GM23338 (cell line): ENCODE measurements around the gene BCL2. TPM values are rescaled to one million over a fixed set of nuclear protein-coding genes. Genes with fewer than 3 reads are reported as not detected.

Source experiments
- ETS1 ChIP-seq: IDR thresholded peaks from 2 replicates; pipeline ENCODE4 v1.6.1; 2016; ENCODE audit warnings: antibody characterized with exemption
- NANOG ChIP-seq: IDR thresholded peaks from 2 replicates; pipeline ENCODE4 v1.6.1; 2016; ENCODE audit warnings: antibody characterized with exemption, borderline replicate concordance
- STAT1 ChIP-seq: IDR thresholded peaks from one replicate; pipeline ENCODE4 v1.6.1; 2016; ENCODE audit warnings: antibody characterized with exemption; ENCODE audit not compliant: unreplicated experiment
- ZNF114 ChIP-seq: fragments of 250-450 bp; sonication (Bioruptor Pico); IDR thresholded peaks from 2 replicates; pipeline ENCODE4 v1.5.0; 2020; ENCODE audit warnings: mild to moderate bottlenecking, moderate library complexity
- ZNF462 ChIP-seq: fragments of 250-450 bp; sonication (Bioruptor Pico); IDR thresholded peaks from 2 replicates; pipeline ENCODE4 v1.5.0; 2020; ENCODE audit warnings: mild to moderate bottlenecking, moderate library complexity
- polyA plus RNA-seq: library from polyadenylated mRNA; unstranded; fragments of >200 nt; fragmentation: Nextera tagmentation; extraction: Ambion mirVana; gene quantifications from 2 replicates; pipeline ENCODE4 v1.2.1, GENCODE V29; 2016
- total RNA-seq: library from RNA; depleted of rRNA; stranded (reverse); fragments of >200 nt; shearing (Covaris generic); gene quantifications from 2 replicates; pipeline ENCODE4 v1.2.3, GENCODE V29; 2014
- TF ChIP-seq, protein P1 (sequence below): IDR thresholded peaks from one replicate; pipeline ENCODE4 v1.6.1; 2018; ENCODE audit warnings: antibody characterized with exemption; ENCODE audit not compliant: unreplicated experiment

BCL2 gene
- total and polyA plus RNA-seq, 2 experiments from 2014 or later: 1.2 to 4.0 TPM

- no peak for TF ChIP-seq ZNF462
- TF ChIP-seq, protein P1, sequence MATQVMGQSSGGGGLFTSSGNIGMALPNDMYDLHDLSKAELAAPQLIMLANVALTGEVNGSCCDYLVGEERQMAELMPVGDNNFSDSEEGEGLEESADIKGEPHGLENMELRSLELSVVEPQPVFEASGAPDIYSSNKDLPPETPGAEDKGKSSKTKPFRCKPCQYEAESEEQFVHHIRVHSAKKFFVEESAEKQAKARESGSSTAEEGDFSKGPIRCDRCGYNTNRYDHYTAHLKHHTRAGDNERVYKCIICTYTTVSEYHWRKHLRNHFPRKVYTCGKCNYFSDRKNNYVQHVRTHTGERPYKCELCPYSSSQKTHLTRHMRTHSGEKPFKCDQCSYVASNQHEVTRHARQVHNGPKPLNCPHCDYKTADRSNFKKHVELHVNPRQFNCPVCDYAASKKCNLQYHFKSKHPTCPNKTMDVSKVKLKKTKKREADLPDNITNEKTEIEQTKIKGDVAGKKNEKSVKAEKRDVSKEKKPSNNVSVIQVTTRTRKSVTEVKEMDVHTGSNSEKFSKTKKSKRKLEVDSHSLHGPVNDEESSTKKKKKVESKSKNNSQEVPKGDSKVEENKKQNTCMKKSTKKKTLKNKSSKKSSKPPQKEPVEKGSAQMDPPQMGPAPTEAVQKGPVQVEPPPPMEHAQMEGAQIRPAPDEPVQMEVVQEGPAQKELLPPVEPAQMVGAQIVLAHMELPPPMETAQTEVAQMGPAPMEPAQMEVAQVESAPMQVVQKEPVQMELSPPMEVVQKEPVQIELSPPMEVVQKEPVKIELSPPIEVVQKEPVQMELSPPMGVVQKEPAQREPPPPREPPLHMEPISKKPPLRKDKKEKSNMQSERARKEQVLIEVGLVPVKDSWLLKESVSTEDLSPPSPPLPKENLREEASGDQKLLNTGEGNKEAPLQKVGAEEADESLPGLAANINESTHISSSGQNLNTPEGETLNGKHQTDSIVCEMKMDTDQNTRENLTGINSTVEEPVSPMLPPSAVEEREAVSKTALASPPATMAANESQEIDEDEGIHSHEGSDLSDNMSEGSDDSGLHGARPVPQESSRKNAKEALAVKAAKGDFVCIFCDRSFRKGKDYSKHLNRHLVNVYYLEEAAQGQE: no peak
- no peak for TF ChIP-seq STAT1
- TF ChIP-seq ZNF114 (CRISPR knock-in tag): no peak
- no peak for TF ChIP-seq NANOG
- no peak for TF ChIP-seq ETS1
These were observed 157.1 kb downstream of the BCL2 start (continued) for GRCh38 chr18:63162271-63163014.
